Stomach (tissue), 9 donors: Measurements from ENCODE around the gene ROBO3. TPM values are rescaled to one million over a fixed set of nuclear protein-coding genes. Genes with fewer than 3 reads are reported as not detected.

ENCODE experiments used
- DNase-seq, 2 donors: peaks; one replicate each; pipeline versions ENCODE4 v3.0.0 to v3.0.0-alpha.2; 2013 to 2019
- H3K27ac ChIP-seq, 5 donors: fragments of 200-600 bp in 4 of 5; sonication (generic) in 4 of 5; one replicate each; pipeline ENCODE4 v1.5.1; 2013 to 2019; ENCODE audit warnings: mild to moderate bottlenecking in 1 of 5, moderate library complexity in 1 of 5
- H3K27me3 ChIP-seq, 3 donors: fragments of 200-600 bp; sonication (generic); one replicate each; pipeline ENCODE4 v1.5.1; 2017 to 2019; ENCODE audit warnings: mixed run types in 1 of 3
- H3K36me3 ChIP-seq, 4 donors: fragments of 200-600 bp; sonication (generic); 1 replicate in 3 of 4; 2 replicates in 1 of 4; pipeline ENCODE4 v1.5.1; 2016 to 2019
- H3K4me1 ChIP-seq, 4 donors: fragments of 200-600 bp; sonication (generic); one replicate each; pipeline ENCODE4 v1.5.1; 2016 to 2019
- H3K4me3 ChIP-seq, 4 donors: fragments of 200-600 bp; sonication (generic) in 3 of 4; one replicate each; pipeline ENCODE4 v1.5.1; 2016 to 2019; ENCODE audit warnings: mild to moderate bottlenecking in 1 of 4
- H3K9me3 ChIP-seq, 4 donors: fragments of 200-600 bp; sonication (generic); one replicate each; pipeline ENCODE4 v1.5.1; 2016 to 2019
- CTCF ChIP-seq, 7 experiments: fragments of 450-650 bp in 4 of 7; fragments of 200-600 bp in 3 of 7; sonication (generic) in 3 of 7; IDR thresholded peaks; one replicate each; pipeline ENCODE4 v1.5.1; 2016 to 2019; ENCODE audit warnings: antibody characterized with exemption in 7 of 7, control low read depth in 2 of 7, mild to moderate bottlenecking in 1 of 7
- EP300 ChIP-seq: sonication (generic); formaldehyde crosslinking; IDR thresholded peaks from one replicate; pipeline ENCODE4 v1.6.1; 2017; ENCODE audit warnings: antibody characterized with exemption
- POLR2A ChIP-seq, 4 donors: fragments of 450-650 bp; IDR thresholded peaks; one replicate each; pipeline ENCODE4 v1.6.1; 2016; ENCODE audit warnings: antibody characterized with exemption in 4 of 4, control low read depth in 2 of 4, mild to moderate bottlenecking in 1 of 4, moderate library complexity in 1 of 4
- POLR2AphosphoS5 ChIP-seq, 3 donors: sonication (generic); formaldehyde crosslinking; IDR thresholded peaks; one replicate each; pipeline ENCODE4 v1.6.1; 2016; ENCODE audit warnings: antibody characterized with exemption in 3 of 3
- WGBS, 5 donors: extraction: QIAGEN DNeasy Blood & Tissue Kit in 3 of 5; methylation state at CpG; one replicate each; pipeline versions ENCODE4 v1.1.5 to v1.1.7; 2013 to 2018; 5-methylcytosine and 5-hydroxymethylcytosine counted together
- intact Hi-C: fragments of 100-400 bp; cut with DNase I; formaldehyde crosslinking; loops from one replicate; pipeline ENCODE4 v1.15.1; 2023; ENCODE audit warnings: low total_unique reads
- polyA plus RNA-seq, 3 donors: library from polyadenylated mRNA; stranded (reverse); fragments of 200-250 nt; gene quantifications; one replicate each; pipeline ENCODE4 v1.2.3, GENCODE V29; 2013
- total RNA-seq, 5 donors: library from RNA; depleted of rRNA; stranded (reverse); fragments of >200 nt; gene quantifications; one replicate each; pipeline versions ENCODE4 v1.1.0 to v1.2.3, GENCODE V29; 2014 to 2016
- donor health status: healthy with polysubstance abuse.
- donor health status: Bipolar disorder and iron deficiency.
- donor health status: healthy.

ROBO3 gene
- total and polyA plus RNA-seq, 8 donors = 1.7 to 39.1 (median 5.1) TPM; not detected in 1

GRCh38 chr11:124889191-124890091, 24.2 kb downstream of the ROBO3 start:
- Histone ChIP-seq H3K27me3 (peaks cover 0 to 35% (median 0%) of the 10 kb centered on the region in 3 donors), H3K4me1 (peaks cover 0 to 7% (median 3%) of the 10 kb centered on the region in 4 donors), H3K4me3 (no peak overlapping the region), H3K27ac (no peak overlapping the region), H3K9me3 (no peaks in the 10 kb centered on the region), H3K36me3 (no peaks in the 10 kb centered on the region)
- no peak for TF ChIP-seq EP300
- TF ChIP-seq POLR2AphosphoS5 (IDR thresholded peaks at IDR 0.05) = no peak
- TF ChIP-seq POLR2A (IDR thresholded peaks at IDR 0.05) = no peak
- no peak for TF ChIP-seq CTCF (IDR thresholded peaks at IDR 0.05)
- DNase-seq = no peak
- intact Hi-C loops = no loop called here
- 79 to 95% (median 88%) methylated on average over 2 of the region's 2 CpGs for WGBS, 5 donors

GRCh38 chr11:124890151-124890550, 24.9 kb downstream of the ROBO3 start:
- TF ChIP-seq POLR2AphosphoS5 (IDR thresholded peaks at IDR 0.05) = no peak
- TF ChIP-seq EP300 = no peak
- no peak for TF ChIP-seq POLR2A (IDR thresholded peaks at IDR 0.05)
- no peak for TF ChIP-seq CTCF (IDR thresholded peaks at IDR 0.05)
- H3K9me3 ChIP-seq = no peaks in the 10 kb centered on the region
- intact Hi-C loops = no loop called here
- no peak for DNase-seq
- H3K36me3 ChIP-seq = no peaks in the 10 kb centered on the region
- peaks cover 0 to 7% (median 3%) of the 10 kb centered on the region in 4 donors for H3K4me1 ChIP-seq
- WGBS, 5 donors = 82 to 91% (median 89%) methylated on average over 2 of the region's 2 CpGs
- H3K27me3 ChIP-seq = peaks cover 0 to 28% (median 0%) of the 10 kb centered on the region in 3 donors
- no peak overlapping the region for H3K27ac ChIP-seq
- no peak overlapping the region for H3K4me3 ChIP-seq

GRCh38 chr11:124890683-124891372, 25.6 kb downstream of the ROBO3 start:
- no peak for DNase-seq
- Histone ChIP-seq H3K9me3 (no peaks in the 10 kb centered on the region), H3K36me3 (no peaks in the 10 kb centered on the region), H3K4me3 (no peak overlapping the region), H3K27me3 (peaks cover 0 to 22% (median 0%) of the 10 kb centered on the region in 3 donors), H3K27ac (no peak overlapping the region), H3K4me1 (peaks cover 0 to 7% (median 3%) of the 10 kb centered on the region in 4 donors)
- TF ChIP-seq CTCF (IDR thresholded peaks at IDR 0.05) (no peak), POLR2AphosphoS5 (IDR thresholded peaks at IDR 0.05) (no peak), POLR2A (IDR thresholded peaks at IDR 0.05) (no peak), EP300 (no peak)
- WGBS, 5 donors = 57 to 77% (median 67%) methylated on average over 8 to 9 of the region's 9 CpGs
- intact Hi-C loops = no loop called here

- intact Hi-C loops = no loop called here
- Histone ChIP-seq H3K4me3 (no peak overlapping the region), H3K4me1 (peaks cover 0 to 7% (median 3%) of the 10 kb centered on the region in 4 donors), H3K9me3 (no peaks in the 10 kb centered on the region), H3K27ac (peak overlapping the region in 1 of 5 donors; percentile 12), H3K27me3 (peaks cover 0 to 17% (median 0%) of the 10 kb centered on the region in 3 donors), H3K36me3 (no peaks in the 10 kb centered on the region)
- TF ChIP-seq POLR2A (IDR thresholded peaks at IDR 0.05) (no peak), CTCF (IDR thresholded peaks at IDR 0.05) (no peak), POLR2AphosphoS5 (IDR thresholded peaks at IDR 0.05) (no peak), EP300 (no peak)
- 51 to 59% (median 57%) methylated on average over 3 to 12 of the region's 12 CpGs for WGBS, 5 donors
- peak in 1 of 2 donors; percentile 17 for DNase-seq
These were observed 26.2 kb downstream of the ROBO3 start for GRCh38 chr11:124891373-124891861.
